ENCODE results near the gene PGF.

GRCh38 chr14:74891870-74892269, 63.5 kb downstream of the PGF start:
- TF ChIP-seq CTCF (conservative IDR thresholded peaks at IDR 0.05) (no peak), ZFX (IDR thresholded peaks at IDR 0.05) (no peak)
